Activated naive CD4-positive, alpha-beta T cell treated with anti-CD3 and anti-CD28 coated beads, Interleukin-2, amount 10 ng/mL, durations not matched to agents 7 days and 5 days (primary cell): ENCODE measurements around the gene MAGEB2.

ENCODE experiments used
- CTCF ChIA-PET: fragments of 350-600 bp; sonication (Branson Sonifier 250); formaldehyde crosslinking; loops from one replicate; lab custom pipeline; 2021; ENCODE audit warnings: antibody characterized with exemption; lab: Charles Lee
- DNase-seq: peaks from one replicate; pipeline ENCODE4 v3.0.0-alpha.2; 2020
- H3K27ac Mint-ChIP-seq: one replicate; pipeline ENCODE4 v1.8.0; 2021; ENCODE audit warnings: mild to moderate bottlenecking, moderate library complexity, mixed read lengths
- H3K27me3 Mint-ChIP-seq: one replicate; pipeline ENCODE4 v1.8.0; 2021; ENCODE audit warnings: mild to moderate bottlenecking, mixed read lengths
- H3K36me3 Mint-ChIP-seq: one replicate; pipeline ENCODE4 v1.8.0; 2021; ENCODE audit warnings: mixed read lengths
- H3K4me1 Mint-ChIP-seq: one replicate; pipeline ENCODE4 v1.8.0; 2021; ENCODE audit warnings: mixed read lengths
- H3K4me3 Mint-ChIP-seq: one replicate; pipeline ENCODE4 v1.8.0; 2021; ENCODE audit warnings: mild to moderate bottlenecking, moderate library complexity, mixed read lengths
- H3K9me3 Mint-ChIP-seq: one replicate; pipeline ENCODE4 v1.8.0; 2021; ENCODE audit warnings: mixed read lengths

MAGEB2 gene

DNA sequence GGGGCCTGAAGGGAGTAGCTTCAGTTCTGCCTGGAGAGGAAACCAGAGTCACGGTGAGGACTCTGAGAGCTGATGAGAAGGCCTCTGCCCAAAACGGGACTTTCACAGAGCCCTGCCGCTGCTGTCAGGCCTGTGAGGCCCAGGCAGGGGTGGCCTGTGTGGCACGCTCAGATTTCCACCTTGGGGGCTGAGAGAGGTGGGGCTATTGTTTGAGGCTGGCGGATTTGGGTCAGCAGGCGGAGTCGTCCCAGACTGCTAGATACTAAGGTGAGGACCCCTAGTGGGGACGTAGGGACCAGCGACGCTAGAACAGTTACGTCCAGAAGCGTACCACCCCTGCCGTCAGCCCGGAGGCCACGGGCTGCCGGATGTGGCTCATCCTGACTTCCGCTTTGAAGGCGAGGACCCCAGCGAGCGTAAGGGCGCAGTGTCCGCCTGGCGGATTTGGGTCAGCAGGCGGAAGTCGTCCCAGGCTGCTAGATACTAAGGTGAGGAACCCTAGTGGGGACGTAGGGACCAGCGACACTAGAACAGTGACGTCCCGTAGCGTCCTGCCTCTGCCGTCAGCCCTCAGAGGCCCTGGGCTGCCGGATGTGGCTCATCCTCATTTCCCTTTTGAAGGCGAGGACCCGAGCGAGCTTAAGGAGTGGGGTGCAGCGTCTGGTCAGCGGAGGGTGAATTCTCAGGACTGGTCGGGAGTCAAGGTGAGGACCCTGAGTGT is 31.6 kb downstream of the MAGEB2 start, which contains the start of gene MAGEB1:
MAGEB1 (plus strand) TSS at position 378 of the 721 bp plus-strand sequence. CDS start 3,348 bp downstream, outside the sequence.
- no peaks in the 10 kb centered on the region for H3K9me3 Mint-ChIP-seq
- no peaks in the 10 kb centered on the region for H3K36me3 Mint-ChIP-seq
- H3K27ac Mint-ChIP-seq, result no peak within 1 kb of the TSS
- DNase-seq, result no peak
- no peak within 1 kb of the TSS for H3K4me3 Mint-ChIP-seq
- CTCF ChIA-PET, result no interaction called here
- no peaks in the 10 kb centered on the region for H3K4me1 Mint-ChIP-seq
- no peaks in the 10 kb centered on the region for H3K27me3 Mint-ChIP-seq

DNA sequence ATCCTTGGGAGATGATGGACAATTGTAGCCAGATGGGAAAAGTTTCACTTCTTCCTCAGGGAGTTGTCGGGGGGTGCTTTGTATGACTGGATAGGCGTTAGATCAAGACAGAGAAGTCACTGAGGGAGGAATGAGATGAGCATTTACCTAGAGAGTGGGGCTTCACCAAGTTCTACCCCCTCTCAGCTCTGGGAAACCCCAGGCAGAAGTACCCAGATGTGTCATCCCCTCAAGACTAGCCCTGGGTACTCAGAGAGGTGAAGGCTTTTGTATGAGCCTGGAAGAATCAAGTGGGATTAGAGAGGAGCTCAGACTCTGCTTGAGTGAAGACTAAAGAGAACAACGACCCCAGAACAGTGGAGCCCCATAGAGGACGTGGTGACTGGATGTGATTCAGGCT is 33.5 kb downstream of the MAGEB2 start:
- CTCF ChIA-PET, result no interaction called here
- Mint-ChIP-seq H3K4me3 (no peak overlapping the region), H3K27ac (no peak overlapping the region), H3K27me3 (no peaks in the 10 kb centered on the region), H3K4me1 (no peaks in the 10 kb centered on the region), H3K9me3 (no peaks in the 10 kb centered on the region), H3K36me3 (no peaks in the 10 kb centered on the region)
- DNase-seq, result no peak

DNA sequence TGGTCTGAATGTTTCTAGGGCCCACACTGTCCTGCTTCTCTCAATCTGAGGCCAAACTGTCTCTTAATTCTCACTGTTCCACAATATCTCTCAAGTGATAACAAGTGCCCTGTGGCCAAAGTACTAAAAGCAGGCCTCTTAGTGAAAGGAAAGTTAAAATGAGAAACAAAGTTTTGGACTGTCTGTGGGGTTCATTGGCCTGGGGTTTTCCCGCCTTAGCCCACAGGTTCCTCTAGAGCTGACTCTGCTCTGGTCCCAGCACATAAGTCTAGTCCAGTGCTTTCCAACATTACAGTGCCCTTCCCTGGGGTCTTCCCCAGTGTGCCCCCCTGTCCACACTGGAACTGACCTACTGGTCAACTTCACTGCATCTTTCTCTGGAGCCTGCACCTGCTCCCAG is 37.9 kb downstream of the MAGEB2 start:
- no peak for DNase-seq
- no peaks in the 10 kb centered on the region for H3K9me3 Mint-ChIP-seq
- H3K36me3 Mint-ChIP-seq, result no peaks in the 10 kb centered on the region
- H3K27me3 Mint-ChIP-seq, result no peaks in the 10 kb centered on the region
- CTCF ChIA-PET, result no interaction called here
- no peaks in the 10 kb centered on the region for H3K4me1 Mint-ChIP-seq
- no peak overlapping the region for H3K4me3 Mint-ChIP-seq
- no peak overlapping the region for H3K27ac Mint-ChIP-seq

- no peak overlapping the region for H3K27ac Mint-ChIP-seq
- no peaks in the 10 kb centered on the region for H3K36me3 Mint-ChIP-seq
- no peak overlapping the region for H3K4me3 Mint-ChIP-seq
- CTCF ChIA-PET, result no interaction called here
- no peaks in the 10 kb centered on the region for H3K4me1 Mint-ChIP-seq
- DNase-seq, result no peak
- no peaks in the 10 kb centered on the region for H3K9me3 Mint-ChIP-seq
- no peaks in the 10 kb centered on the region for H3K27me3 Mint-ChIP-seq
These were observed 44.6 kb downstream of the MAGEB2 start for GRCh38 chrX:30259927-30260326.

- H3K4me1 Mint-ChIP-seq, result no peaks in the 10 kb centered on the region
- H3K27me3 Mint-ChIP-seq, result no peaks in the 10 kb centered on the region
- H3K4me3 Mint-ChIP-seq, result no peak overlapping the region
- CTCF ChIA-PET, result no interaction called here
- H3K9me3 Mint-ChIP-seq, result no peaks in the 10 kb centered on the region
- no peak for DNase-seq
- no peak overlapping the region for H3K27ac Mint-ChIP-seq
- no peaks in the 10 kb centered on the region for H3K36me3 Mint-ChIP-seq
These were observed 45.6 kb downstream of the MAGEB2 start for GRCh38 chrX:30261012-30261411.

DNA sequence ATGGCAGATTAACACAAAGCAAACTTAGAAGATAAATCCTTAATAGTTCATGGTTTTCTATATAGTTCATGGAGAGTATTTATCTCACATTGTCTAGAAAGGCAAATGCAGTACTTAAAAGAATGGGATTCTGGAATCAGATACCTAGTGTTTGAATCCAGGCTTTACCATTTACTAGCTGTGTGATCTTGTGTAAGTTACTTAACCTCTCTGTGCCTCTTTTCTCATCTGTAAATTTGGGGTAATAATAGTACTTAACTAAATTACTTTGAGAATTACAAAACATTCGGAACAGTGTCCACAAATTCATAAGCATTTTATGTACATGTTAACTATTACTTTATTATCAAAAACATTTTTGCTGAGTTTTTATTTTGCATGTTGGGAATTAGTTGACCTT is 47.4 kb downstream of the MAGEB2 start:
- no peaks in the 10 kb centered on the region for H3K27me3 Mint-ChIP-seq
- H3K9me3 Mint-ChIP-seq, result no peaks in the 10 kb centered on the region
- H3K36me3 Mint-ChIP-seq, result no peaks in the 10 kb centered on the region
- CTCF ChIA-PET, result no interaction called here
- no peak overlapping the region for H3K27ac Mint-ChIP-seq
- H3K4me3 Mint-ChIP-seq, result no peak overlapping the region
- no peak for DNase-seq
- no peaks in the 10 kb centered on the region for H3K4me1 Mint-ChIP-seq
